ENCODE results near the gene NPC1.
"Not testable (repeated sequence)": the region's sequence is repeated elsewhere in the genome, so short reads cannot be mapped to it uniquely, and the experiment has no call there.

The NPC1 gene

DNA sequence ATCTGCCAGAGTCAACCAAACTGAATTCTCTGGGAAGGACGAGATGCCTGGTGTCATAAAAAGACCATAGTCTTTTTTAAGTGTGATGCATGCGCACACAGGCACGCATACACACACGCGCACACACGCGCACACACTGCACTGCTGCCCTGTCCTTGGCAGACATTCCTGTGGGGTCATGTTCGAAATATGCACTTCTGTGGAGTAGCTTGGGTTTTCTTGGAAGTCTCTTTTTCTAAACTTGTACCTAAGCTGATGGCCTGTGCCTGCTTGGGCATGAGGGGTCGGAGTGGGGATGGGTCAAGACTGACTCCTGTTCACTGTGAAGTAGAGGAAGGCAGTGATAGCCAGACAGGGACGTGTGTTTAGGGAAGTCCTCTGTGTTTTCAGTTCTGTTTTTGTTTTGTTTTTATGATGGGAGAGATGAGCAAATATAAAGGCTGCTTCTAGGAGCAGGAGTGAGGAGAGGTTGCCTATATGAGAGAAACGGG, 87.0 kb downstream of the NPC1 start:
- no peak overlapping the region for H3K4me3 ChIP-seq (ENCODE audit: low read depth, low read length)
- no peak for TF ChIP-seq CTCF (IDR thresholded peaks at IDR 0.05; ENCODE audit: borderline replicate concordance, insufficient read depth, low read depth, low read length)

DNA sequence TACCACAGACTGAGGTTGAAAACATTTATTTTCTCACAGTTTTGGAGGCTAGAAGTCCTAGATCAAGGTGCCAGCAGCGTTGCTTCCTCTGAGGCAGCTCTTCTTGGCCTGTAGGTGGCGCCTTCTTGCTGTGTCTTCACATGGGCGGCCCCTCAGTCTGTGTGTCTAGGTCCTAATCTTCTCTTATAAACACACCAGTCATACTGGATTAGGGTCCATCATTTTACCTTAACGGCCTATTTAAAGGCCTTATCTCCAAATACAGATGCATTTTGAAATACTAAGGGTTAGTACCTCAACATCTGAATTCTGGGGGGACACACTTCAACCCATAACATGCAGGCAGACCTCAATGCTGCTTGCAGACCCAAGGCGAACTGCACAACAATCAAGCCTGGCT, 87.4 kb downstream of the NPC1 start:
- peak; percentile 94 for TF ChIP-seq CTCF (IDR thresholded peaks at IDR 0.05; ENCODE audit: borderline replicate concordance, insufficient read depth, low read depth, low read length)
- H3K4me3 ChIP-seq (ENCODE audit: low read depth, low read length) = no peak overlapping the region

GRCh38 chr18:23498117-23498516, 88.2 kb downstream of the NPC1 start:
- no peak overlapping the region for H3K4me3 ChIP-seq (ENCODE audit: low read depth, low read length)
- TF ChIP-seq CTCF (IDR thresholded peaks at IDR 0.05; ENCODE audit: borderline replicate concordance, insufficient read depth, low read depth, low read length) = no peak

GRCh38 chr18:23495723-23496440, 90.4 kb downstream of the NPC1 start:
- no peak overlapping the region for H3K4me3 ChIP-seq (ENCODE audit: low read depth, low read length)
- TF ChIP-seq CTCF (IDR thresholded peaks at IDR 0.05; ENCODE audit: borderline replicate concordance, insufficient read depth, low read depth, low read length) = no peak

GRCh38 chr18:23494992-23495391, 91.3 kb downstream of the NPC1 start:
- no peak for TF ChIP-seq CTCF (IDR thresholded peaks at IDR 0.05; ENCODE audit: borderline replicate concordance, insufficient read depth, low read depth, low read length)
- no peak overlapping the region for H3K4me3 ChIP-seq (ENCODE audit: low read depth, low read length)

DNA sequence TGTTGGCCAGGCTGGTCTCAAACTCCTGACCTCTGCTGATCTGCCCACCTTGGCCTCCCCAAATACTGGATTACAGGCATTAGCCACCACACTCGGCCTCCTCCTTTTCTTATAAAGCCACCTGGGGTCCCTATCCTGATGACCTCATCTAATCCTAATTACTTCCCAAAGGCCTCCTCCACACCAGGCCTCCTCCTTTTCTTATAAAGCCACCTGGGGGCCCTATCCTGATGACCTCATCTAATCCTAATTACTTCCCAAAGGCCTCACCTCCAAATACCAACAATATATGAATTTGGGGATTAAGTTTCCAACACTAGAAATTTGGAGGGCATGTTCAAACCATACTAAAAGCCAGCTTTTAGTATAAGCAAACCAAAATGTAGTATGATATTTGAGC, 92.7 kb downstream of the NPC1 start:
- no peak for TF ChIP-seq CTCF (IDR thresholded peaks at IDR 0.05; ENCODE audit: borderline replicate concordance, insufficient read depth, low read depth, low read length)
- no peak overlapping the region for H3K4me3 ChIP-seq (ENCODE audit: low read depth, low read length)

DNA sequence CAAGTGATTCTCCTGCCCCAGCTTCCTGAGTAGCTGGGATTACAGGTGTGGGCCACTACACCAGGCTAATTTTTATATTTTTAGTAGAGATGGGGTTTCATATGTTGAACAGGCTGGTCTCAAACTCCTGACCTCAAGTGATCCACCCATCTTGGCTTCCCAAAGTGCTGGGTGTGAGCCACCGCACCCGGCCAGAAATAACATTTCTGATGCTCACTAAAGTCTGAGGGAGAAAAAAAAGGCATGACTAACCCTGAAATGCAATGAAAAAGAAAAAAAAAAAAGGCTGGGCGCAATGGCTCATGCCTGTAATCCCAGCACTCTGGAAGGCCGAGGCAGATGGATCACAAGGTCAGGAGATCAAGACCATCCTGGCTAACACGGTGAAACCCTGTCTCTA, 96.7 kb downstream of the NPC1 start:
- not testable (repeated sequence) for H3K4me3 ChIP-seq (ENCODE audit: low read depth, low read length)

All from GM12875 (cell line).